Fibroblast of peridontal ligament (primary cell): ENCODE results near the gene IQCM.

Experiments
- DNase-seq: peaks from one replicate; pipeline ENCODE4 v3.0.0-alpha.2; 2010; ENCODE audit errors: extremely low read depth

Gene IQCM

GRCh38 chr4:149711593-149712365, 103.9 kb downstream of the IQCM start:
- no peak for DNase-seq

- no peak for DNase-seq
Measured at GRCh38 chr4:149709640-149710039, 106.0 kb downstream of the IQCM start.

DNA sequence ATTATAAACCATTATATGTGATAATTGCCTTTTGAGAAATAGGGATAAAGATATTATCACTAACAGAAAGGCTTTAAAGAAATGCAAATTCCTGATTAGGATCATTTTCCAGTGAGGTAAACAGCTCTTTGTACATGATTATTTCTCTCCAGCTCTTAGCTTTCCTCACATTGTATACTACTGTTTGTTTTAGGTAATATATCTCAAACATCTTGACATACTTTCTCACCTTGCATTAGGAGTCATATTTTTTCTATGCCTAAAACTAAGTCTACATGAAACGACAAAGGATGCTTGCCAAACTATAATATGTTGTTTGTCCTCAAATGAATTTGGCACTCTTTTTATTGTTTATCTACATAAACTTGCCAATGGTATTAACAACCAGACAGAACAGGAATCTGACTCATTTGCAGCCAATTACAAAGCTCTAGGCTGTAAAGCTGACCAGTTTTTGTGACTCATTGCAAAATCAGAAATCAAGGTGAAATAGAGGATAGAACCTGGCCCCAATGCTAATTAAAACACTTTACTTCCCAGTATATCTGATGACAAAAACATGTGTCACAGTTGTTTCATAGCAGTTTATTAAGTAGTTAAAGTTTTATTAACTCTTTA, 107.0 kb downstream of the IQCM start:
- no peak for DNase-seq

GRCh38 chr4:149707862-149708261, 107.8 kb downstream of the IQCM start:
- no peak for DNase-seq

DNA sequence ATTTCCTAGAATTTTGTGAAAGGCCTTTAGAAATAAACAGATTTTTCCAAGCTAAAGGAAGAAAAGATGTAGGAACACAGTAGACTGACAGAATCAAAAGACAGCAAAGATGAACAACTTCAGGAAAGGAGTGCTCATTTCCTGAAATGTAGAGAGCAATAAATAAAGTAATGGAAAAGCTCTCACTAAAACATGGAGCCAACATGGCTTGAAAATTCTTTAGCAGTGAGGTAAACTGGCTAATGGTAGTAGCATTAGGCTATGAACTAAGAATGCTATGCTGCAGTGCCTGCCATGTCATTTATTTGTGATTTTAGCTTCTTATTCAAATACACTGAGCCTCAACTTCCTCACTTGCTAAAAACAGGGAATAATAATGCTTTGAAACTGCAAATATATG, 108.7 kb downstream of the IQCM start:
- peak; percentile 22 for DNase-seq

DNA sequence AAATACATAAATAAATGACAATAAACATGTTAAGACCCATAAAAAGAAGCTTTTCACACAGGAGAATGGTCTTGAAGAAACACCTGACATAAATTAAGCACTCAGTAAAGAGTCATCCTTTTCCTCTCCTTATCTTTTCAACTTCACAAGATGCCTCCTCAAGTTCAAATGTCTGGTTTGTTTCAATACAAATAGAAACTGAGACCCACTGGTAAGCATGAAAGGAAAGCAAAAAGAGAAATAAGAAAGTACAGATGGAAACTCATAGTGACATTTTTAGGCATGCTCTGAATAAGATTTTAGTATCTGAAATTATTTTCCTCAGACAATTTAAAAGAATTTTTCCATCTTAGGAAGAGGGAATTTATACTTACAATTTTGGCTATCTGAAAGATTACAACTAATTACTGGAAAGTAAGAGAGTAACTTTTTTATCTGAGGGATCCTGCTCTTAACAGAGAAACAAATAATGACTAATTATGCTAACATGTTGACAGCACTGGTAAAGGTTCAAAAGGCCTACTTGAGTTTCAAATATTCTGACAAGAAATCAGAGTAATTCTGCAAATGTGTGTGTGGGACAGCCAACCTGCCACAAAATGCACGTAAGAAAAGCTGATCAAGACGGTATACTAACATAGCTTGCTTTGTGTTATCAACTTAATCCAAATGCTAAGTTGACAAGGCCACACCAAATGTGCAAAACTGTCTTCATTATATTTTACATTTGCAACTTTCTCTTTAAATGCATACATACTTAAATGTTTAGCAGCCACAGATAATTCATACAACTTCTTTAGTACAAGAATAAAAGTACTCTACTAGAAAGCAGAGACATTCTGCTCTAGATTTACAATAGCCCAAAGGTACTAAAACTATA, 113.0 kb downstream of the IQCM start:
- DNase-seq = no peak

DNA sequence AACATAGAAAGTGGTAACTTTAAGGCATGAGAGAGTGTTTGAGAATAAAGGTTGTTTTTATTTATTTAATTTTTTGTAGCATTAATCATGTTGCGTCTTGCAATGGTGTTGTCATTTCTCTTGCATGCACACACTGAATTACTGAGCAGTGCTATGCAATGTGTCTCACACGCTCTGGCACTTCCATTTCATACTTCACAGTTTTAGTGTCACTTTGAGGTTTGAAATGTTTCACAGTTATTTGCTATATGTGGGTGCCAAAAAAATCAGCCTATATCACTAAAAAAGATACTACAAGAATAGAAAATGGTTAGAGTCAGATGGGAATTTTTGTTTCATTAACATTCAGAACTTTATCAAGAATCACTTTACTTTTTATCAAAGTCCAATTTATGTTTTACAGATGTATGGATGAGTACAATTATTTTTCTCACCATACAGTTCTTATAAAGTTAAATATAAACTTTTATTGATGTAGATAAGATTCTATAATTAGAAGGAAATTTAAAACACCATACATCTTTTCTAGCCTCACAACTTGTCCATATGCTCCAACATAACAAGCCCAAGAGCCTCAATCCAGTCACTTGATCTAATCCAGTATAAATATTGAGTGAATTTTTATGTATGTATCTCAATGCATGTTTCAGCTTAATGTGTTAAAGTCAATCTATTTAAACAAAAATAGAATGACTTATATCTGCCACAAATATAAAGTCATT, 114.0 kb downstream of the IQCM start:
- DNase-seq = no peak

GRCh38 chr4:149700272-149700671, 115.4 kb downstream of the IQCM start:
- DNase-seq = no peak

DNA sequence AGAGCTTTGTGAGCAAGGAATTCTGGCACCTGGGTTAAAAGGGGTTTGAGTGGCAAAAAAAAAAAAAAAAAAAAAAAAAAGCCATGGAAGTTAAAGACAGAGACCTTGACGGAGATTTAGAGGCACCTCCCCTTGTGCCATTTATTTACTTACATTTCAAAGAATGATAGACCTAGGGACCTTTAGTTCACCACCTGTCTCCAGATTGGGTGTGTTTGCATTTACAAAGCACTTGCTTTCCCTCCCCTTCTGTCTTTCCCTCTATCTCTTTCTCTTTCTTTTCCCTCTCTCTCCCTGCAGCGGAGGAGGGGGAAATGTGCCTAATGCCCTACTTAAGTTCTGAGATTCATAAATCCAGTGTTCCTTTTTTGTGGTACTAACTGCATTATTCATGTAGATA, 116.0 kb downstream of the IQCM start:
- no peak for DNase-seq

DNA sequence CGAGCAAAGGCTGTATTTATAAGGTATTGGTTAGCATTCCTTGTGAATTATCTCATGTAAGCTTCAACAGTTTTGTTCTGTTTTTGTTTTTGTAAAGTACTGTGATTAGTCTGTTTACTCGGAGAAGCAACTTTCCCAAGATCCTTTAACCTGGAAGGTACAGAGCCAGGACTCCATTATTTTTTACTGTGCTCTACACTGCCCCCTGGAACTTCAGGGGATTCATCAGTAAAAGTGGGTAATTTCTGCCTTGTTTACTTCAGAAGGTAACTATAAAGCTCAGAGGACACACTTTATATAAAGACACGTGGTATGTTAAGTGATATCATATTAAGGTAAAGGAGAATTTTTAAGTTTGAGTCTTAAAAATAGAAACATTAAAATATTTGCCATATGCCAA, 124.9 kb downstream of the IQCM start:
- DNase-seq = no peak

DNA sequence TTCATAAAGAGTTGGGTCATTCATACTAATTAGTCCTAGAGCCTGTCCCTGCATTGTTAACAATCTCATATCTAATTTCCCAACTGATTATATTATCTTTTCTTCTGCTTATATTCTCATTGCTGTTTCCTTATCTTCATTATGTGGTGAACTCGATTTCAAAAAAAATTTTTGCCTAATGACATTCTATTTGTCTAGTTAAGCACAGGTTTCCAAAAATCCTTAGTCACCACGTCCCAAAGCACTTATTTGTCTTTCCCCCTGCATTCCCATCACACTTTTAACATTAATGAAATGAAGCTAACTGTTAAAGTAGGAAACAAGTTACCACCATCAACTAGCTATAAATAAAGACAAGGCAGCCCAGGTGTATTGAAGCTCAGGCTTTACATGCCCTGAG, 131.1 kb downstream of the IQCM start:
- DNase-seq = no peak

- DNase-seq = no peak
Measured at GRCh38 chr4:149676076-149676475, 139.6 kb downstream of the IQCM start.

DNA sequence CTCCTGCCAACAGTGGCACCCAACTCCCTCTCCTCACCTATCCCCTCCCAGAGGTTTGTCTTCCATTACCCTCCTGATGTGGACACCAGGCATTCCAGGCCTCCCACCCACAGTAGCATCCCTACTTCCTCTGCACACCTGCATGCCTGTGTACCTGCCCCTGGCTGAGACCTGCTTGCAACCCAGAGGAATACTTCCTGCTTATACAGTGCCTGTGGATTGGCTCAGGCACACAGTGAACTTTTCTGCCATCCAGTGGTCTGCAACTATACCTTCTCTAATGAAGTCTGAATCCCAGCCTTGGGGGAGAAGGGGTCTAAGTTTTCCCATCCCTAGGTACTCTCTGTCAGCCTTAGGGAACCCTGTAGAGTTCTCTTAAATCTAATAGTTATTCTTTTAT, 169.9 kb downstream of the IQCM start:
- no peak for DNase-seq

DNA sequence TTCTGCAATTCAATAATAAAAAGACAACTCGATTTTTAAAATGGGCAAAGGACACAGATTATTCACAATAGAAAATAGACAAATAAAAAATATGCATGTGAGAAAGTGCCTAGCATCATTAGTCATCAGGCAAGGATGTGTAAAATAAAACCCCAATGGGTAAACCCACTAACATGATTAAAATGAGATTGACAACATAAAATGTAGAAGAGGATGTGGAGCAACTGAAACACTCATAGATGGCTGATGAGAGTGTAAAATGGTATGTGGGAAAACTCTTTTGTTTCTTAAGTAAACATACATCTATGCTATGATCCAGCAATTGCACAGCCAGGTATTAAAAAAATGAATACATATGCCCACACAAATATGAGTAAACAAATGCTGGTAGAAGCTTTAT, 177.6 kb downstream of the IQCM start:
- DNase-seq = no peak

DNA sequence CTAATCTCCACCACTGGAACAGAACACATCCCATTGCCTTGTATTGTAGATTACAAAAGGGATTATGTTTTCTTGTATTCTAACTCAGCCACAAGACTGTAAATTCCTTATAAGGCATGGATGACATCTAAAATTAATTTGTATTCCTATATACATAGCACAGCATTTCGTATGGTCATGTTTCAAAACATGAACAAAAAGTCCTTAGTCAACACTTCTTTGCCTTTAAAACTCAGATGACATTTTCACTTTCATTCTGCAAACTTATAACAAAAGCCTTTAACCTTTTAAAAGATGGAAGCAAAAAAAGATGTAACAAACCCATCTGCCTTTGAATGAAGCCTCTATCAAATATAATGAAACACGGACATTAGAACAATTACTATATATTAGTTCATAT, 181.3 kb downstream of the IQCM start:
- DNase-seq = no peak

- DNase-seq = no peak
Measured at GRCh38 chr4:149631629-149632028, 184.0 kb downstream of the IQCM start.

DNA sequence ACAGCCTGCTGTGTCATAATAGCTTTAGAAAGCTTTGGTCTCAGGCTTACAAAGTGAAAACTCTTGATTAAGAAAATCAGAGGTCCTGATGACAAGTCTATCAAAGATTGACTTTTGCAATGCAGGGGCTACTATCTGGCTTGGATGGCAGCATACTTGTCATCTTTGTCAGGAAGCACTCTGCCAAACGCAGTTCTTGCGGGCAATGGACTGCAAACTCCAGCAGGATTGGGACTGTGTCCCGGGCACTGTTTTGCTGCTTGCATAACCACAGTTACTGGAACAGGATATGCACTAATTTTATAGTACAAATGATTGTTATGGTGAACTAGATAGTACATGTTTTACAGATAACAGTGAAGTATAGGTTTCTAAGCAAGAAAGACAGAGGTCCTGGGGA, 185.6 kb downstream of the IQCM start:
- DNase-seq = peak; percentile 42

- DNase-seq = peak; percentile 17
Measured at GRCh38 chr4:149605601-149606378, 209.9 kb downstream of the IQCM start.

- DNase-seq = no peak
Measured at GRCh38 chr4:149604827-149605226, 210.8 kb downstream of the IQCM start.

GRCh38 chr4:149595500-149595899, 220.1 kb downstream of the IQCM start:
- no peak for DNase-seq

DNA sequence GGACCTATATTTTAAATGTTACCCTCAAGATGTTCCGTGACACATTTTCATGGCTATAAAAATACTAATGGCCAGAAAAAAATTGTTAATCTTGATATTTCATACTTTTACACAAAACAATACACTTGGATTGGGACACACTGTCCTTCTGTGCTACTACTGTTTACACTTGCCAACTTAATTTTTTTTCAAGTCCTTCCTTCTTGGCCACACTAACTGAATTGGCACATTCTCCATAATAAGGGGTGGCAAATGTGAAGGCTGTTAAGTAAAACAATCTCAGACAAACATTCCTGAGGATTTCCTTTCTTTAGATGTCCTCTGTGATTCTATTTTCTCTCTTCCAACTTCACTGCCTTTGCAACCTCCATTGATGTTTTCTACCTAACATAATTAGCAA, 225.8 kb downstream of the IQCM start:
- DNase-seq = no peak
